Fibroblast of lung (primary cell): Measurements from ENCODE around the gene RADIL. TPM values are rescaled to one million over a fixed set of nuclear protein-coding genes. Genes with fewer than 3 reads are reported as not detected.

ENCODE experiments used
- DNase-seq, 2 donors: peaks; one replicate each; pipeline versions ENCODE4 v3.0.0 to v3.0.0-alpha.2; 2010; ENCODE audit warnings: low read depth in 2 of 2
- H2AFZ ChIP-seq: 2 replicates; pipeline ENCODE4 v1.5.1; 2012; ENCODE audit warnings: low read length, control low read depth, inconsistent platforms
- H3K27ac ChIP-seq: 2 replicates; pipeline ENCODE4 v1.5.1; 2011; ENCODE audit warnings: low read length, control low read depth; ENCODE audit not compliant: insufficient read depth
- H3K27me3 ChIP-seq: 2 replicates; pipeline ENCODE4 v1.5.1; 2011; ENCODE audit warnings: mild to moderate bottlenecking, low read length; ENCODE audit not compliant: control insufficient read depth, insufficient read depth
- H3K36me3 ChIP-seq: 2 replicates; pipeline ENCODE4 v1.5.1; 2011; ENCODE audit warnings: low read length; ENCODE audit not compliant: control insufficient read depth, insufficient read depth
- H3K4me1 ChIP-seq: 2 replicates; pipeline ENCODE4 v1.5.1; 2011; ENCODE audit warnings: low read length; ENCODE audit not compliant: control insufficient read depth, insufficient read depth; ENCODE audit errors: extremely low read depth
- H3K4me2 ChIP-seq: 2 replicates; pipeline ENCODE4 v1.5.1; 2011; ENCODE audit warnings: low read length, control low read depth; ENCODE audit not compliant: insufficient read depth; ENCODE audit errors: extremely low read depth
- H3K4me3 ChIP-seq, 4 experiments: fragments of 200-600 bp in 1 of 4; sonication (generic) in 1 of 4; replicated peaks in 1 of 4; 2 replicates each; pipeline ENCODE4 v1.5.1; 2011 to 2016; ENCODE audit warnings: low read length in 4 of 4, low read depth in 3 of 4, mild to moderate bottlenecking in 3 of 4, control low read depth in 2 of 4, inconsistent platforms in 1 of 4, mixed read lengths in 1 of 4; ENCODE audit not compliant: insufficient read depth in 1 of 4; ENCODE audit errors: control extremely low read depth in 1 of 4
- H3K79me2 ChIP-seq: 2 replicates; pipeline ENCODE4 v1.5.1; 2012; ENCODE audit warnings: mild to moderate bottlenecking, low read length, inconsistent platforms; ENCODE audit not compliant: control insufficient read depth, insufficient read depth
- H3K9ac ChIP-seq: 2 replicates; pipeline ENCODE4 v1.5.1; 2011; ENCODE audit warnings: mild to moderate bottlenecking, low read length, control low read depth; ENCODE audit not compliant: insufficient read depth
- H3K9me3 ChIP-seq: 2 replicates; pipeline ENCODE4 v1.5.1; 2012; ENCODE audit warnings: low read depth, low read length; ENCODE audit not compliant: control insufficient read depth, insufficient read depth
- H4K20me1 ChIP-seq: 2 replicates; pipeline ENCODE4 v1.5.1; 2011; ENCODE audit warnings: low read length; ENCODE audit not compliant: control insufficient read depth, insufficient read depth; ENCODE audit errors: extremely low read depth
- EZH2 ChIP-seq: IDR thresholded peaks from 2 replicates; pipeline ENCODE4 v1.5.1; 2012; ENCODE audit warnings: low read length, control low read depth, mild to moderate bottlenecking; ENCODE audit errors: missing control alignments
- polyA plus RNA-seq, 2 donors: library from polyadenylated mRNA; depleted of rRNA in 1 of 2; stranded (reverse) in 1 of 2; unstranded in 1 of 2; fragments of >200 nt; gene quantifications; 2 replicates each; pipeline ENCODE4 v1.2.1, GENCODE V29; 2011 to 2012; ENCODE audit warnings: missing spikeins in 1 of 2
- total RNA-seq: library from RNA; depleted of rRNA; stranded (reverse); fragments of >200 nt; gene quantifications from 2 replicates; pipeline ENCODE4 v1.2.1, GENCODE V29; 2014
- TF ChIP-seq, protein P1 (sequence below), 2 donors: IDR thresholded peaks in 1 of 2; conservative IDR thresholded peaks in 1 of 2; 1 replicate in 1 of 2; 2 replicates in 1 of 2; pipeline ENCODE4 v1.5.1; 2011 to 2012; ENCODE audit warnings: low read length in 2 of 2, control low read depth in 1 of 2, inconsistent platforms in 1 of 2, low read depth in 1 of 2, mild to moderate bottlenecking in 1 of 2

The RADIL gene
- total and polyA plus RNA-seq, 2 donors (not counting 1 experiment from before 2014, with no cell fraction given), result 0.33 to 0.85 TPM

DNA sequence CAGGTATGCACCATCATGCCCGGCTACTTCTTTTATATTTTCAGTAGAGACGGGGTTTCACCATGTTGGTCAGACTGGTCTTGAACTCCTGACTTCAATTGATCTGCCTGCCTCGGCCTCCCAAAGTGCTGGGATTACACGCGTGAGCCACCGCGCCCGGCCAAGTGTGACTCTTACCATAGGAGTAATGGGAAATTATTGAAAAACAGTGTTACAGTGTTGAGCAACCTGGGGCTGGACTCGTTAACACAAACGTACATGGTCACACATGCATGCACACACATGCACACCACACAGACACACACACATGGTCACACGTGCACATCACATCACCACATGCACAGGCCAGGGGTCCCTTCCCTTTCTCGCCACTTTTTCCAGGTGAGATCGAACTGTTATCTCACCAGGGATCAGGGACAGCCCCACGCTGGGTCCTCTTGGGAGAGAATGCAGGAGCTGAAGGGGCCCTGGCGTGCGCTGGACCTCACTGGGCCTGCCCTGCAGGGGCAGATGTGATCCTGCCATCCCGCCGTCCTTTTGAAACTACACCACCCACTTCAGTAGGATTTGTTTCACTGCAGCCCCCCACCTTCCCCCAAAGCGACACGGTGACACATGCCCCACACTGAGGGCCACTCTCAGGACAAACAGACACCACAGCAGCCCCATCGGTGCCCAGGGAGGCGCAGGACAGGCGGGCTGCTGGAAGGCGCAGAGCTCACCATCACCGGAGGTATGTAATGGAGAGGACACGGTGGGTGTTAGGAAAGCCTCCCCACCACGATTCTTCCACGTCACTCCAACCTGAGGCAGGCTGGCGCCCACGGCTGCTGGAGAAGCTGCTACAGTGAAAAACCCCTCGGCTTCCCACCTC is 10.2 kb downstream of the RADIL start:
- H3K9ac ChIP-seq, result no peak overlapping the region
- no peaks in the 10 kb centered on the region for H3K27me3 ChIP-seq
- no peaks in the 10 kb centered on the region for H3K79me2 ChIP-seq
- no peak for DNase-seq
- H3K4me1 ChIP-seq, result no peaks in the 10 kb centered on the region
- no peaks in the 10 kb centered on the region for H3K9me3 ChIP-seq
- TF ChIP-seq EZH2, result no peak
- TF ChIP-seq, protein P1, sequence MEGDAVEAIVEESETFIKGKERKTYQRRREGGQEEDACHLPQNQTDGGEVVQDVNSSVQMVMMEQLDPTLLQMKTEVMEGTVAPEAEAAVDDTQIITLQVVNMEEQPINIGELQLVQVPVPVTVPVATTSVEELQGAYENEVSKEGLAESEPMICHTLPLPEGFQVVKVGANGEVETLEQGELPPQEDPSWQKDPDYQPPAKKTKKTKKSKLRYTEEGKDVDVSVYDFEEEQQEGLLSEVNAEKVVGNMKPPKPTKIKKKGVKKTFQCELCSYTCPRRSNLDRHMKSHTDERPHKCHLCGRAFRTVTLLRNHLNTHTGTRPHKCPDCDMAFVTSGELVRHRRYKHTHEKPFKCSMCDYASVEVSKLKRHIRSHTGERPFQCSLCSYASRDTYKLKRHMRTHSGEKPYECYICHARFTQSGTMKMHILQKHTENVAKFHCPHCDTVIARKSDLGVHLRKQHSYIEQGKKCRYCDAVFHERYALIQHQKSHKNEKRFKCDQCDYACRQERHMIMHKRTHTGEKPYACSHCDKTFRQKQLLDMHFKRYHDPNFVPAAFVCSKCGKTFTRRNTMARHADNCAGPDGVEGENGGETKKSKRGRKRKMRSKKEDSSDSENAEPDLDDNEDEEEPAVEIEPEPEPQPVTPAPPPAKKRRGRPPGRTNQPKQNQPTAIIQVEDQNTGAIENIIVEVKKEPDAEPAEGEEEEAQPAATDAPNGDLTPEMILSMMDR (conservative IDR thresholded peaks at IDR 0.05 in 1 of 2, IDR thresholded peaks at IDR 0.05 in 1 of 2; ENCODE audit: low read depth in 1 of 2, low read length in 2 of 2), result no peak
- no peak overlapping the region for H3K4me2 ChIP-seq
- H4K20me1 ChIP-seq, result no peaks in the 10 kb centered on the region
- no peaks in the 10 kb centered on the region for H3K36me3 ChIP-seq
- no peak overlapping the region for H3K4me3 ChIP-seq
- H3K27ac ChIP-seq, result no peak overlapping the region
- H2AFZ ChIP-seq, result no peak overlapping the region

- H3K27me3 ChIP-seq, result no peaks in the 10 kb centered on the region
- H3K9me3 ChIP-seq, result no peaks in the 10 kb centered on the region
- no peak overlapping the region for H3K4me3 ChIP-seq
- DNase-seq, result no peak
- no peak overlapping the region for H3K4me2 ChIP-seq
- no peaks in the 10 kb centered on the region for H3K36me3 ChIP-seq
- no peak overlapping the region for H3K27ac ChIP-seq
- no peak overlapping the region for H2AFZ ChIP-seq
- H3K9ac ChIP-seq, result no peak overlapping the region
- no peaks in the 10 kb centered on the region for H3K4me1 ChIP-seq
- no peaks in the 10 kb centered on the region for H3K79me2 ChIP-seq
- no peaks in the 10 kb centered on the region for H4K20me1 ChIP-seq
- no peak for TF ChIP-seq EZH2
- TF ChIP-seq, protein P1 (conservative IDR thresholded peaks at IDR 0.05 in 1 of 2, IDR thresholded peaks at IDR 0.05 in 1 of 2; ENCODE audit: low read depth in 1 of 2, low read length in 2 of 2), result no peak
These were observed 11.4 kb downstream of the RADIL start for GRCh38 chr7:4871930-4872675.

DNA sequence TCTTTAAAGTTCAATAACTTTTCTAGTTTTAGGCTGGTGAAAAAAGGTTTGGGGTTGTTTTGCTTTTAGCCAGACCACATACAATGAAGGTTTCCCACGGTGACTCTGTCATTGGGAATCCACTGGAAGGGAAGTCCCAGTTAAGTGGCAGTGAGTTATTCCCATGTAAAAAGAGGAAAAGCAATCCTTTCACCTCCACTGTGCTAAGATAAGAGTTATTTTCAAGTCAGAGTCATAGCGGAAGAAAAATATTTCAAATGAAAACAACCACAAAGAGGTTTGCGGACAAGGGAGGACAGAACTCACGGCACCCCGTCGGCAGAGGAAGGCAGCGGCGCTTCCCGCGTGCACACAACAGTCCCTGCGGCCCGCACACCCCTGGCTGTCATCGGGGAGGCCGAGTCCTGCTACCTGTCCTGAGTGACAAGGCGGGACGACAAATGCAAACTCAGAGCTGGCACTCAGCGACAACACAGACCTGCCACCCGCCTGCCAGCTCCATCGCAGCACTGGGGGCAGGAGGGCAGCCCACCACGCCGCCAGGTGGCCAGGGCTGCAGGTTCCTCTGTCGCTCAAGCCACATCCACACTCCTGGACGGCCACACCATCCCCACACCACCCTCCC is 12.3 kb downstream of the RADIL start:
- Histone ChIP-seq H3K79me2 (no peaks in the 10 kb centered on the region), H3K4me2 (no peak overlapping the region), H3K27me3 (no peaks in the 10 kb centered on the region), H2AFZ (no peak overlapping the region), H3K36me3 (no peaks in the 10 kb centered on the region), H3K4me3 (no peak overlapping the region), H4K20me1 (no peaks in the 10 kb centered on the region), H3K9me3 (no peaks in the 10 kb centered on the region), H3K4me1 (no peaks in the 10 kb centered on the region), H3K9ac (no peak overlapping the region), H3K27ac (no peak overlapping the region)
- TF ChIP-seq EZH2, result no peak
- TF ChIP-seq, protein P1 (conservative IDR thresholded peaks at IDR 0.05 in 1 of 2, IDR thresholded peaks at IDR 0.05 in 1 of 2; ENCODE audit: low read depth in 1 of 2, low read length in 2 of 2), result no peak
- DNase-seq, result peak in 1 of 2 donors; percentile 4
